Measurements from ENCODE around the gene RPS6KL1.

RPS6KL1 gene

DNA sequence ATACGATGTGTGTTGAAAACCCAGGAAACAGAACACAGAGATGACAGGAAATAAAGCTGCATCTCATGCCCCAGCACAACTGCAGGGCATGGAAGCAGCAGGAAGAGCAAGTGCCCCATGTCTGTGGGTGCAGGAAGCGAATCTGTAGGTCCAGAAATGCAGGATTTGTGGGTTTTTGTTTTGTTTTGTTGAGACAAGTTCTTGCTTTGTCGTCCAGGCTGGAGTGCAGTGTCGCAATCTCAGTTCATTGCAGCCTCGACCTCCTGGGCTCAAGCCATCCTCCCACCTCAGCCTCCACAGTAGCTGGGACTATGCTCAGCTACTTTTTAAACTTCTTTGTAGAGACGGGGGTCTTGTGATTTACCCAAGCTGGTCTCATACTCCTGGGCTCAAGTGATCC, 6.2 kb upstream of the RPS6KL1 start:
- DNase-seq = no peak
- TF ChIP-seq CTCF (IDR thresholded peaks at IDR 0.05; ENCODE audit: low read depth, low read length, missing control alignments) = no peak
- H3K27ac ChIP-seq = no peak overlapping the region
- H3K36me3 ChIP-seq (replicated peaks) = no peaks in the 10 kb centered on the region
- H3K4me3 ChIP-seq (ENCODE audit: low read depth, low read length) = no peak overlapping the region
- in situ Hi-C loops (cut with HindIII; ENCODE audit: low pct_ligation_motif_present, low sequenced_read_pairs) = no loop called here
- H3K27me3 ChIP-seq (replicated peaks) = no peaks in the 10 kb centered on the region

DNA sequence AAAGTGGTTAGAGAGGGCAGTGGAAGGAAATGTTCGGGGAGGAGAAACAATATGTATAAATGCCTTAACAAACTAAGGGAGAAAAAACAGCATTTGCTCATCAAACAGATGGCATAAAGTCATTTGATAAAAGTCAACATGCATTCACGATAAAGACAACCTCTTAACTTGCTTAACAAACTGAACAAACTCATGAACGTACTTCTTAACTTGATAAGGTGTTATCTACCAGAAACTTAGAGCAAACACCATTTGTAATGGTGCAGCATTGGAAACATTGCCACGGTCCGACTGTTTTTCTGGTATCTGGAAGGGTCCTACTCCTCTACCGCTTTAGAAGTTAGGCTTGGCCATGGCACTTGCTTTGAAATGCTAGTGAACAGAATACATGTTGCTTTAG, 4.2 kb upstream of the RPS6KL1 start:
- Histone ChIP-seq H3K36me3 (replicated peaks) (no peaks in the 10 kb centered on the region), H3K4me3 (ENCODE audit: low read depth, low read length) (no peak overlapping the region), H3K27me3 (replicated peaks) (no peaks in the 10 kb centered on the region), H3K27ac (no peak overlapping the region)
- TF ChIP-seq CTCF (IDR thresholded peaks at IDR 0.05; ENCODE audit: low read depth, low read length, missing control alignments) = no peak
- in situ Hi-C loops (cut with HindIII; ENCODE audit: low pct_ligation_motif_present, low sequenced_read_pairs) = no loop called here
- no peak for DNase-seq

DNA sequence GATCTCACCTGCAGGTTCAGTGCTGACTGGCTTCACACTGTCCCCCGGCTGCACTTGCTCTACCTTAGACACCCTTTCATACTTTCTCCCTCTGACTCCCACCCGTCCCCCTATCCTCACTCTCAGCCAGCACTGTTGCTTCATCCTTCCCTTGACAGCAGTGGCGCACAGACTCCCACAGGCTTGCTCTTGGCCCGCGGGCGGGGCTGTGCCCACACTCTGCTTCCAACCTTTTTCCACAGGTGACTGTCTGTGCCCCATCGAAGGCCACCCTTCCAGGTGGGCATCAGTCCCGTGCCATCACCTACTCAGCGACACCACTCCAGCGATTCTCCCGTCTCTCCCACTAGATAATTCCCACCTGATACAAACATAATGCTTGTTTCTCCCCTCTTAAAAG, 1.0 kb upstream of the RPS6KL1 start:
- no peak overlapping the region for H3K4me3 ChIP-seq (ENCODE audit: low read depth, low read length)
- no peak for TF ChIP-seq CTCF (IDR thresholded peaks at IDR 0.05; ENCODE audit: low read depth, low read length, missing control alignments)
- in situ Hi-C loops (cut with HindIII; ENCODE audit: low pct_ligation_motif_present, low sequenced_read_pairs) = no loop called here
- H3K36me3 ChIP-seq (replicated peaks) = no peaks in the 10 kb centered on the region
- H3K27ac ChIP-seq = no peak overlapping the region
- no peaks in the 10 kb centered on the region for H3K27me3 ChIP-seq (replicated peaks)
- no peak for DNase-seq

- in situ Hi-C loops (cut with HindIII; ENCODE audit: low pct_ligation_motif_present, low sequenced_read_pairs) = no loop called here
- H3K27me3 ChIP-seq (replicated peaks) = no peaks in the 10 kb centered on the region
- H3K4me3 ChIP-seq (ENCODE audit: low read depth, low read length) = peak overlapping the region; percentile 71
Measured at GRCh38 chr14:74921987-74922751, 891 bp downstream of the RPS6KL1 start.

GRCh38 chr14:74921053-74921620, 1.9 kb downstream of the RPS6KL1 start:
- in situ Hi-C loops (cut with HindIII; ENCODE audit: low pct_ligation_motif_present, low sequenced_read_pairs) = no loop called here
- no peak overlapping the region for H3K27ac ChIP-seq
- H3K4me3 ChIP-seq (ENCODE audit: low read depth, low read length) = no peak overlapping the region
- no peak for TF ChIP-seq CTCF (IDR thresholded peaks at IDR 0.05; ENCODE audit: low read depth, low read length, missing control alignments)
- H3K27me3 ChIP-seq (replicated peaks) = no peaks in the 10 kb centered on the region
- H3K36me3 ChIP-seq (replicated peaks) = no peaks in the 10 kb centered on the region
- no peak for DNase-seq

More at GRCh38 chr14:74921987-74922751, 891 bp downstream of the RPS6KL1 start:
- H3K36me3 ChIP-seq (replicated peaks) = no peaks in the 10 kb centered on the region
- DNase-seq = no peak
- no peak for TF ChIP-seq CTCF (IDR thresholded peaks at IDR 0.05; ENCODE audit: low read depth, low read length, missing control alignments)
- H3K27ac ChIP-seq = no peak overlapping the region
